ENCODE results near the gene FAT1.

GRCh38 chr4:186634591-186635128 is 89.0 kb downstream of the FAT1 start:
- TF ChIP-seq BHLHE40 (IDR thresholded peaks at IDR 0.05; ENCODE audit: borderline replicate concordance) (no peak), FOXK2 (IDR thresholded peaks at IDR 0.05) (no peak), FOXM1 (IDR thresholded peaks at IDR 0.05; ENCODE audit: borderline replicate concordance) (no peak), LEF1 (IDR thresholded peaks at IDR 0.05; ENCODE audit: borderline replicate concordance) (no peak), SUZ12 (IDR thresholded peaks at IDR 0.05) (no peak), FOXA1 (IDR thresholded peaks at IDR 0.05) (no peak), SP1 (IDR thresholded peaks at IDR 0.05) (no peak), ARNT (IDR thresholded peaks at IDR 0.05) (no peak), PKNOX1 (IDR thresholded peaks at IDR 0.05) (peak; percentile 10; the same call in 1 of the 2 replicates)
